HFFc6 (cell line): ENCODE measurements around the gene LDB3. TPM values are rescaled to one million over a fixed set of nuclear protein-coding genes. Genes with fewer than 3 reads are reported as not detected.

Experiments used
- DNase-seq: peaks from one replicate; pipeline ENCODE4 v3.0.0-alpha.2; 2018
- H3K27ac Mint-ChIP-seq: 2 replicates; pipeline ENCODE4 v1.8.0; 2020; ENCODE audit warnings: mild to moderate bottlenecking, mixed read lengths
- H3K27me3 Mint-ChIP-seq: 2 replicates; pipeline ENCODE4 v1.8.0; 2021; ENCODE audit warnings: mild to moderate bottlenecking, moderate library complexity, mixed read lengths; ENCODE audit not compliant: insufficient read depth
- H3K36me3 Mint-ChIP-seq: 2 replicates; pipeline ENCODE4 v1.8.0; 2021; ENCODE audit warnings: low read depth, mixed read lengths
- H3K4me1 Mint-ChIP-seq: 2 replicates; pipeline ENCODE4 v1.8.0; 2020; ENCODE audit warnings: low read depth, mixed read lengths
- H3K4me3 Mint-ChIP-seq: 2 replicates; pipeline ENCODE4 v1.8.0; 2020; ENCODE audit warnings: mild to moderate bottlenecking, moderate library complexity, mixed read lengths
- H3K9me3 Mint-ChIP-seq: 2 replicates; pipeline ENCODE4 v1.8.0; 2020; ENCODE audit warnings: mild to moderate bottlenecking, mixed read lengths
- CTCF ChIP-seq: fragments of 200-600 bp; sonication (generic); IDR thresholded peaks from 2 replicates; pipeline ENCODE4 v1.5.0; 2021; ENCODE audit warnings: antibody characterized with exemption, mild to moderate bottlenecking
- total RNA-seq, 6 experiments: library from RNA; stranded (reverse); fragmentation: NEBNext Ultra II Directional; extraction: Animal tissue kit (Norgen Biotek cat#: 25700); gene quantifications; 2 replicates in 1 of 6; 3 replicates in 5 of 6; pipeline ENCODE4 v1.2.3, GENCODE V29; 2021

LDB3 gene
- total RNA-seq, 6 experiments from 2014 or later, result 0.55 to 1.3 (median 0.66) TPM

- H3K4me1 Mint-ChIP-seq, result no peaks in the 10 kb centered on the region
- H3K4me3 Mint-ChIP-seq, result no peak overlapping the region
- no peak for DNase-seq
- no peak for TF ChIP-seq CTCF
- H3K36me3 Mint-ChIP-seq, result no peaks in the 10 kb centered on the region
- H3K27me3 Mint-ChIP-seq, result peaks cover 15% of the 10 kb centered on the region
- H3K9me3 Mint-ChIP-seq, result no peaks in the 10 kb centered on the region
- no peak overlapping the region for H3K27ac Mint-ChIP-seq
These were observed 56.1 kb downstream of the LDB3 start for GRCh38 chr10:86724445-86724844.

- peaks cover 11% of the 10 kb centered on the region for H3K27me3 Mint-ChIP-seq
- H3K36me3 Mint-ChIP-seq, result no peaks in the 10 kb centered on the region
- H3K4me3 Mint-ChIP-seq, result no peak overlapping the region
- H3K9me3 Mint-ChIP-seq, result no peaks in the 10 kb centered on the region
- no peak for TF ChIP-seq CTCF
- no peak overlapping the region for H3K27ac Mint-ChIP-seq
- no peak for DNase-seq
- H3K4me1 Mint-ChIP-seq, result no peaks in the 10 kb centered on the region
These were observed 57.8 kb downstream of the LDB3 start for GRCh38 chr10:86725980-86726676.

GRCh38 chr10:86726677-86726999 lies 58.3 kb downstream of the LDB3 start:
- Mint-ChIP-seq H3K9me3 (no peaks in the 10 kb centered on the region), H3K27me3 (peaks cover 9% of the 10 kb centered on the region), H3K27ac (no peak overlapping the region), H3K4me3 (no peak overlapping the region), H3K36me3 (no peaks in the 10 kb centered on the region), H3K4me1 (no peaks in the 10 kb centered on the region)
- TF ChIP-seq CTCF, result no peak
- DNase-seq, result no peak

- H3K27ac Mint-ChIP-seq, result no peak overlapping the region
- peaks cover 9% of the 10 kb centered on the region for H3K27me3 Mint-ChIP-seq
- no peaks in the 10 kb centered on the region for H3K36me3 Mint-ChIP-seq
- no peak for DNase-seq
- H3K4me1 Mint-ChIP-seq, result no peaks in the 10 kb centered on the region
- no peaks in the 10 kb centered on the region for H3K9me3 Mint-ChIP-seq
- TF ChIP-seq CTCF, result no peak
- H3K4me3 Mint-ChIP-seq, result no peak overlapping the region
These were observed 59.2 kb downstream of the LDB3 start for GRCh38 chr10:86727470-86727869.

- no peak for DNase-seq
- TF ChIP-seq CTCF, result no peak
- Mint-ChIP-seq H3K9me3 (no peaks in the 10 kb centered on the region), H3K27ac (no peak overlapping the region), H3K27me3 (peaks cover 9% of the 10 kb centered on the region), H3K4me3 (no peak overlapping the region), H3K36me3 (no peaks in the 10 kb centered on the region), H3K4me1 (no peaks in the 10 kb centered on the region)
These were observed 59.7 kb downstream of the LDB3 start for GRCh38 chr10:86728056-86728455.

GRCh38 chr10:86729677-86730076 lies 61.4 kb downstream of the LDB3 start:
- no peak for DNase-seq
- peaks cover 9% of the 10 kb centered on the region for H3K27me3 Mint-ChIP-seq
- H3K36me3 Mint-ChIP-seq, result no peaks in the 10 kb centered on the region
- H3K27ac Mint-ChIP-seq, result no peak overlapping the region
- no peaks in the 10 kb centered on the region for H3K4me1 Mint-ChIP-seq
- no peaks in the 10 kb centered on the region for H3K9me3 Mint-ChIP-seq
- no peak for TF ChIP-seq CTCF
- no peak overlapping the region for H3K4me3 Mint-ChIP-seq
